Measurements from ENCODE around the gene PIK3CG. TPM values are rescaled to one million over a fixed set of nuclear protein-coding genes. Genes with fewer than 3 reads are reported as not detected.

Gene PIK3CG
- total RNA-seq, 6 experiments from 2014 or later: not detected

- TF ChIP-seq, protein P1, sequence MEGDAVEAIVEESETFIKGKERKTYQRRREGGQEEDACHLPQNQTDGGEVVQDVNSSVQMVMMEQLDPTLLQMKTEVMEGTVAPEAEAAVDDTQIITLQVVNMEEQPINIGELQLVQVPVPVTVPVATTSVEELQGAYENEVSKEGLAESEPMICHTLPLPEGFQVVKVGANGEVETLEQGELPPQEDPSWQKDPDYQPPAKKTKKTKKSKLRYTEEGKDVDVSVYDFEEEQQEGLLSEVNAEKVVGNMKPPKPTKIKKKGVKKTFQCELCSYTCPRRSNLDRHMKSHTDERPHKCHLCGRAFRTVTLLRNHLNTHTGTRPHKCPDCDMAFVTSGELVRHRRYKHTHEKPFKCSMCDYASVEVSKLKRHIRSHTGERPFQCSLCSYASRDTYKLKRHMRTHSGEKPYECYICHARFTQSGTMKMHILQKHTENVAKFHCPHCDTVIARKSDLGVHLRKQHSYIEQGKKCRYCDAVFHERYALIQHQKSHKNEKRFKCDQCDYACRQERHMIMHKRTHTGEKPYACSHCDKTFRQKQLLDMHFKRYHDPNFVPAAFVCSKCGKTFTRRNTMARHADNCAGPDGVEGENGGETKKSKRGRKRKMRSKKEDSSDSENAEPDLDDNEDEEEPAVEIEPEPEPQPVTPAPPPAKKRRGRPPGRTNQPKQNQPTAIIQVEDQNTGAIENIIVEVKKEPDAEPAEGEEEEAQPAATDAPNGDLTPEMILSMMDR (IDR thresholded peaks at IDR 0.05): no peak
- no peak for DNase-seq
- H3K27me3 Mint-ChIP-seq (ENCODE audit: insufficient read depth): peaks cover 35% of the 10 kb centered on the region
- no peaks in the 10 kb centered on the region for H3K9me3 Mint-ChIP-seq
- no peaks in the 10 kb centered on the region for H3K4me1 Mint-ChIP-seq (ENCODE audit: low read depth)
- no peak overlapping the region for H3K27ac Mint-ChIP-seq
- H3K36me3 Mint-ChIP-seq (ENCODE audit: low read depth): no peaks in the 10 kb centered on the region
- no peak overlapping the region for H3K4me3 Mint-ChIP-seq
Observed at GRCh38 chr7:106881984-106882383, 16.9 kb downstream of the PIK3CG start.

DNA sequence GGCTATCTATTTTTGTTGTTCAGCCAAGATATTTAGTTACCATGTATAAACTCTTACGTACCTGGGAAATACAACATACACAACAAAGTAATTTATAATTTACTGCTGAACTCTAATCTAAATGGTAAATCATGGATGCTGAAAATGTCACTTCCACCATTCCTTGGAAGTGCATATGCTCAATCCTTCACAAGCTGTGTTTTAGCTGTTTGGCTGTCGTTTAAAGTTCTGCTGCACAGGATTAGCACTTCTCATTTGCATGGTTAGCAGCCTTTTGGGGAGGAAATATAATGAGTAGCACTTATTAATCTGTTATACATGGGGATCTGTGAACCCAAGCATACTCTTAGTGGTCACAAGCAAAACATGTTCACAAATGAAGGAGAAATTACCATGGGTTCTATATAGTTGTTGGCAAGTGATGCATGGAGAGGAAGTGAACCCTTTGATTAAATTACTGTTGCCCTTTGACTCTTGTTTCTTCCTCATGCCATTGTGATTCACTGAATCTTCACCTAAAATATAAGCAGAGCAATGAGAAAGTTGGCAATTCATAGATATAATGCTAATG is 18.5 kb downstream of the PIK3CG start:
- no peak overlapping the region for H3K4me3 Mint-ChIP-seq
- DNase-seq: no peak
- no peaks in the 10 kb centered on the region for H3K36me3 Mint-ChIP-seq (ENCODE audit: low read depth)
- H3K4me1 Mint-ChIP-seq (ENCODE audit: low read depth): no peaks in the 10 kb centered on the region
- TF ChIP-seq, protein P1 (IDR thresholded peaks at IDR 0.05): no peak
- H3K9me3 Mint-ChIP-seq: no peaks in the 10 kb centered on the region
- no peak overlapping the region for H3K27ac Mint-ChIP-seq
- peaks cover 38% of the 10 kb centered on the region for H3K27me3 Mint-ChIP-seq (ENCODE audit: insufficient read depth)

- H3K27ac Mint-ChIP-seq: no peak overlapping the region
- DNase-seq: no peak
Observed at GRCh38 chr7:106885652-106886051, 20.6 kb downstream of the PIK3CG start.

GRCh38 chr7:106887421-106887820 is 22.3 kb downstream of the PIK3CG start:
- H3K4me1 Mint-ChIP-seq (ENCODE audit: low read depth): no peaks in the 10 kb centered on the region

More at GRCh38 chr7:106885652-106886051, 20.6 kb downstream of the PIK3CG start:
- H3K4me3 Mint-ChIP-seq: no peak overlapping the region
- no peaks in the 10 kb centered on the region for H3K36me3 Mint-ChIP-seq (ENCODE audit: low read depth)
- peaks cover 32% of the 10 kb centered on the region for H3K27me3 Mint-ChIP-seq (ENCODE audit: insufficient read depth)
- no peaks in the 10 kb centered on the region for H3K9me3 Mint-ChIP-seq
- TF ChIP-seq, protein P1 (IDR thresholded peaks at IDR 0.05): no peak
- no peaks in the 10 kb centered on the region for H3K4me1 Mint-ChIP-seq (ENCODE audit: low read depth)

DNA sequence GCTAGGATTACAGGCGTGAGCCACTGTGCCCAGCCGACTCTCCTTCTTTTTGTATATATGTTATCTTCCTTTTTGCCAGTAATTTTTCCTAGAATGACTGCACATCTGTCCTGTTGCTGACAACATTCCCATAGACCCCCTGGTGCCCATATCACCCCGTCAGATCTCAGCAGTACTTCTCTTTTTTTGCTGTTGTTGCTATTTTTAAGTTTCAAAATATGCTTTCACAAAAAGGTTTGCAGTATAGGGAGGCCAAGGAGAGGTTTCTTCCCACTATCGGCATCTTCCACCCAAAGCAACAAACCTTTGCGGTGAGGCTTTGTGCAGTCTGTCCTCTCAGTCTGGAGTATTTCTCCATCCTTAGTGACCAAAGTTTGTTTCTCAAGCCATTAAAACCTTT is 23.1 kb downstream of the PIK3CG start:
- H3K36me3 Mint-ChIP-seq (ENCODE audit: low read depth): no peaks in the 10 kb centered on the region
- no peak for DNase-seq

More at GRCh38 chr7:106887421-106887820, 22.3 kb downstream of the PIK3CG start:
- Mint-ChIP-seq H3K27ac (no peak overlapping the region), H3K36me3 (ENCODE audit: low read depth) (no peaks in the 10 kb centered on the region), H3K4me3 (no peak overlapping the region), H3K27me3 (ENCODE audit: insufficient read depth) (peaks cover 25% of the 10 kb centered on the region), H3K9me3 (no peaks in the 10 kb centered on the region)
- DNase-seq: no peak
- TF ChIP-seq, protein P1 (IDR thresholded peaks at IDR 0.05): no peak

More for the DNA sequence above, 23.1 kb downstream of the PIK3CG start:
- TF ChIP-seq, protein P1 (IDR thresholded peaks at IDR 0.05): no peak
- no peak overlapping the region for H3K27ac Mint-ChIP-seq
- H3K4me3 Mint-ChIP-seq: no peak overlapping the region
- no peaks in the 10 kb centered on the region for H3K4me1 Mint-ChIP-seq (ENCODE audit: low read depth)
- H3K9me3 Mint-ChIP-seq: no peaks in the 10 kb centered on the region
- peaks cover 19% of the 10 kb centered on the region for H3K27me3 Mint-ChIP-seq (ENCODE audit: insufficient read depth)

Data from HFFc6 (cell line).